Posterior vena cava (tissue), 2 donors: Measurements from ENCODE around the gene SPATA31A1. TPM values are rescaled to one million over a fixed set of nuclear protein-coding genes. Genes with fewer than 3 reads are reported as not detected.
"Not testable (repeated sequence)": the region's sequence is repeated elsewhere in the genome, so short reads cannot be mapped to it uniquely, and the experiment has no call there.

Experiments used
- DNase-seq: peaks from one replicate; pipeline ENCODE4 v3.0.0-alpha.2; 2020; ENCODE audit warnings: low spot score
- intact Hi-C, 2 donors: fragments of 100-400 bp; cut with DNase I; formaldehyde crosslinking; loops; one replicate each; pipeline versions ENCODE4 v1.14.1 to v1.14.2; 2022 to 2023
- long read RNA-seq, 2 donors: library from polyadenylated mRNA; unstranded; transcript quantifications; one replicate each; pipeline ENCODE4 v2.0.0, GENCODE V29; 2020 to 2021
- total RNA-seq, 2 donors: library from RNA; stranded (reverse); fragmentation: NEBNext Ultra II Directional; extraction: Animal tissue kit (Norgen Biotek cat#: 25700); gene quantifications; one replicate each; pipeline ENCODE4 v1.2.1, GENCODE V29; 2021
- donor health status: DM: yes; HTN: yes; CAD: no.
- donor health status: DM: yes; HTN: yes; CAD: no.

SPATA31A1 gene
- total RNA-seq = not detected
- long read RNA-seq, donor 1 = 0 reads
- long read RNA-seq, donor 2 = 0 reads

DNA sequence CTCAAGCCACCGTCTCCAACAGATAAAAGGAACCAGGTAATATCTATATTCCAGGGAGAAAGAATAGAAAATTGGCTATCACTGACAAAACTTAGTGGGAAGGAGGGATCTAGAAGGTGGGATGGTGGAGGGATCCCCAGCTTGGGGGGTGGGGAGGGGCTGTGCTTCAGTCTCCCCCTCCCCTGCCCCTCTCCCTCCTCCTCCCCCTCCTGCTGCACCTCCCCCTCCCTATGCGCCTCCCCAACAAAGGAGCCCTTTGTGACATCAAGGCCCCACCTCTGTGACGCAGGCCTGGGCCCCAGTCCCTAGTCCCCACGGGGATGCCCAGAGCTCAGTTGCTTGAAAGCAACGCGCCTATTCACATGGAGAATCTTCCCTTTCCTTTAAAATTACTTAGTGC lies at the start of gene SPATA31A1:
Gene SPATA31A1, plus strand, starts transcription at position 301 of the 400 bp plus-strand sequence. Its CDS starts 62 bp downstream, at position 363.
- intact Hi-C loops, DNase-seq: not testable (repeated sequence)

DNA sequence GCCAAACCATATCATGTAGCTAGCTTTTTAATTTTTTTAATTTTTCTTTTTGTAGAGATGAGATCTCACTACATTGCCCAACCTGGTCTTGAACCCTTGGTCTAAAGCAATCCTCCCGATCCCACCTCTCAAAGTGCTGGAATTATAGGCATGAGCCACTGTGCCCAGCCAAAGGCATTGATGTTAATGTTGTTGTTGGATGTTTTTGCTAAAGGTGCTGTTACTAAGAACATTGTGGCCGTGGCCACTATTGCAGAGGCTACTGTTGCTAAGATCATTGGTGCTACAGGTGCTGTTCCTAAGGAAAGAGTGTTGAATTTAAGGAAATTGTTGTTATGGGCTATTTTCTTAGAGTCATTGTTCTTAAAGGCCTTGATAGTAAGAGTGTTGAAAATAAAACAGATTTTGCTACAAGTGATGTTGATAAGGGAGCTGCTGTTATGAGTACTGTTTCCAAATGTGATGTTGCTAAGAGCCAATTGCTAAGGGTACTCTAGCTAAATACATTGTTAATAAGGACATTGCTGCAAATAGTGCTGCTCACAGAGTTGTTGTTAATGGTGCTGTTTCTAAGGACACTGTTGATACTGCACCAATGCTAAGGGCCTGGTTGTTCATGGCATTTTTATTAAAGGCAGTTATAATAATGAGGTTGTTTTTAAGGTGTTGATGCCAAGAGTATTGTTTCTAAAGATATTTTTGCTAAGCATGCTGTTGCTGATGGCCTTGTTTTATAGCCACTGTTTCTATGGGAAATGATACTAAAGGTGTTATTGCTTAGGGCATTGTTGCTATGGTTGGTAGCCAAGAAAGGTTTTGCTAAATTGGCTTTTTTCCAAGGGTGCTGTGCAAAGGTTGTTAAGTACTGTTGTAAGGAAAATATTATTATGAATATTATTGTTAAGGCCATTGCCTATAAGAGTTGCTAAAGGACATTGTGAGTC lies 52.1 kb downstream of the SPATA31A1 start:
- intact Hi-C loops = not testable (repeated sequence)
- DNase-seq = peak; percentile 1

DNA sequence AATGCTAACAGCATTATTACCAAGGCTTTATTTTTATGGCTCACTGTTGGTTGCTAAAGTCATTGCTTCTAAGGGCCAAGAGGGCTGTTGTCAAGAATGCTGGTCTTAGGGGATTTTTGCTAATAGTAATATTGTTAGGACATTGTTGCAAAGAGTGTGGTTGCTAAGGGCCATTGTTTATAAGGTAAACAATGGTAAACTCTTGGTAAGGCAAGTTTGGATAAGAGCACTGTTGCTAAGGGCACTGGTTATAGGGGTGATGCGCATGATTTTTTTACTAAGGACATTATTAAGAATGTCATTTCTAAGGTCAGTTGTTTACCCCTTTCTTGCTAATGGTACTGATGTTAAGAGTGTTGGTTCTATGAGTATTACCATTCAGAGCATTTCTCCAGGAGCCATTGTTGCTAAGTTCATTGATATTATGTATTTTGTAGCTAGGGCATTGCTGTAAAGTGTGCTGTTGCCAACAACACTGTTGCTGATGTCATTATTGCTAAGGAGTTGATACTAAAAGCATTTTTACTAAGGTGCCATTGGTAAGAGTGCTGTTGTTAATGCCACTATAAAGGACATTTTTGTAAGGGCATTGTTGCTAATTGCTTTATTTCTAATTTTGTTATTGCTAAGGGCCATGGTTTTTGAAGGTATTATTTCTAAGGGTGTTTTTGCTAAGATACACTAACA lies 55.9 kb downstream of the SPATA31A1 start:
- DNase-seq, intact Hi-C loops: not testable (repeated sequence)

Other genes with a start within 250 kb of the SPATA31A1 start
- gene CNTNAP3, start 67.5 kb upstream of the SPATA31A1 start, total RNA-seq = 10 to 100 TPM; 14.2 to 15.9 TPM